Inferior parietal cortex (tissue), 1 donor: ENCODE results near the gene ERBB2.

ENCODE experiments used
- DNase-seq: peaks from one replicate; pipeline ENCODE4 v3.0.0-alpha.2; 2016; ENCODE audit errors: extremely low spot score

The ERBB2 gene

GRCh38 chr17:39665642-39666224 is 34.1 kb upstream of the ERBB2 start:
- no peak for DNase-seq

DNA sequence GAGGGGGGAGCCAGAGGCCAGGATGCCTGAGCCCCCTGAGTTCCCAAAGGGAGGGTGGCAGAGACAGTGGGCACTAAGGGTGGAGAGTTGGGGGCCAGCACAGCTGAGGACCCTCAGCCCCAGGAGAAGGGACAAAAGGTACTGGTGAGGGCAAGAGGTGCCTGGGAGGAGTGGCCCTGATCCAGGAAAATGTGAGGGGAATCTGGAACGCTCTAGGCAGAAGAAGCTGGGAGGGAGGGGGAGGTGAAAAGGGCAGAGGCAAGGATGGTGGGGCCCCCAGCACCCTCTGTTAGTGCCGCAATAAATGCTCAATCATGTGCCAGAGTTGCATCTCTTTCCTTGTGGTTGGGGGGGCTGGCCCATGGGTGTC is 33.6 kb upstream of the ERBB2 start:
- DNase-seq = no peak

DNA sequence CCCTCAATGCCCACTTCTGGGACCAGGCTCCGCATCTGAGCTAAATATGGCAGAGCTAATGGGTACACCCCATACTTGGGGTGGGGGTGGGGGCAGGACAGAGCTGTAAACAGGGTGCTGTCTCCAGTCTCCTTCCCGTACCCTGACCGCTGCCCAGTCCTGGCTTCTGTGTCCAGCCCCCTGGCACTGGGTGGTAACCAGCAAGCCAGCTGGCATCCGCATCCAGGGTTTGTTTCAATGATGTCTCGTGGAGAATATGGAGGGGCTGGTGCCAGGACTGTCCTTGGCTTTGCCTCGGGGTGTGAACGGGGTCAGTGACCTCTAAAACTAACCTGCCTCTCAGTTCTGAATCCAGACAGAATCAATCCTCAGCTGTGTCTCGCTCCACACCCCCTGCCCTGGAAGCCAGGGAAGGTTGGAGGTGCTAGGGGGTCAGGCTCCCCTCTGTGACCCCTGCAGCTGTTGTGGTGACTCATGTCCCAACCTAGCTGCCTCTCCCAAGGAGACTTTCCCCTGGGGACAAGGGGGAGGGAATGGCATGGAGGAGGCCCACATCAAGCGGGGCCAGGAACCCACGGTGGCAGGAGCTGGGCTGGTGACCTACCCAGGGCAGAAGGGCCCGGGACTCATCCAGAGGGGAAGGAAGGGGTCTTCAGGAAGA is 33.1 kb upstream of the ERBB2 start:
- DNase-seq = no peak

- DNase-seq = no peak
These were observed 32.5 kb upstream of the ERBB2 start for GRCh38 chr17:39667262-39667944.

DNA sequence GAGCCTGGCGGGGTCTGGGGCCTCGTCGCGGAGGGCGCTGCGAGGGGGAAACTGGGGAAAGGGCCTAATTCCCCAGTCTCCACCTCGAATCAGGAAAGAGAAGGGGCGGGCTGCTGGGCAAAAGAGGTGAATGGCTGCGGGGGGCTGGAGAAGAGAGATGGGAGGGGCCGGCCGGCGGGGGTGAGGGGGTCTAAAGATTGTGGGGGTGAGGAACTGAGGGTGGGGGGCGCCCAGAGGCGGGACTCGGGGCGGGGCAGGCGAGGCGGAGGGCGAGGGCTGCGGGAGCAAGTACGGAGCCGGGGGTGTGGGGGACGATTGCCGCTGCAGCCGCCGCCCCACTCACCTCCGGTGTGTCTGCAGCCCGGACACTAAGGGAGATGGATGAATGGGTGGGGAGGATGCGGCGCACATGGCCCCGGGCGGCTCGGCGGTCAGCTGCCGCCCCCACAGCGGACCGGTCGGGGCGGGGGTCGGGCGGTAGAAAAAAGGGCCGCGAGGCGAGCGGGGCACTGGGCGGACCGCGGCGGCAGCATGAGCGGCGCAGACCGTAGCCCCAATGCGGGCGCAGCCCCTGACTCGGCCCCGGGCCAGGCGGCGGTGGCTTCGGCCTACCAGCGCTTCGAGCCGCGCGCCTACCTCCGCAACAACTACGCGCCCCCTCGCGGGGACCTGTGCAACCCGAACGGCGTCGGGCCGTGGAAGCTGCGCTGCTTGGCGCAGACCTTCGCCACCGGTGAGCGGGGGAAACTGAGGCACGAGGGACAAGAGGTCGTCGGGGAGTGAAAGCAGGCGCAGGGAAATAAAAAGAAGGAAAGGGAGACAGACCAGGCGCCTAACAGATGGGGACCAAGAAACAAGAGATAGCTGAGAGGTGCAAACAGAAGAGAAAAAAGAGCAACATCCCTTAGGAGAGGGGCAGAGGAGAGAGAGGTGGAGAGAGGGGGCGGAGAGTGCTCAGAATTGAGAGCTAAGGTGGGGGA is 31.6 kb upstream of the ERBB2 start, which contains the start of gene PNMT:
TSS of gene PNMT (plus strand) at position 509 of the 980 bp plus-strand sequence. CDS start at position 532, 23 bp downstream.
- DNase-seq = no peak

GRCh38 chr17:39669897-39670735 is 29.7 kb upstream of the ERBB2 start:
- DNase-seq = no peak

GRCh38 chr17:39670746-39671145 is 29.1 kb upstream of the ERBB2 start:
- DNase-seq = no peak

DNA sequence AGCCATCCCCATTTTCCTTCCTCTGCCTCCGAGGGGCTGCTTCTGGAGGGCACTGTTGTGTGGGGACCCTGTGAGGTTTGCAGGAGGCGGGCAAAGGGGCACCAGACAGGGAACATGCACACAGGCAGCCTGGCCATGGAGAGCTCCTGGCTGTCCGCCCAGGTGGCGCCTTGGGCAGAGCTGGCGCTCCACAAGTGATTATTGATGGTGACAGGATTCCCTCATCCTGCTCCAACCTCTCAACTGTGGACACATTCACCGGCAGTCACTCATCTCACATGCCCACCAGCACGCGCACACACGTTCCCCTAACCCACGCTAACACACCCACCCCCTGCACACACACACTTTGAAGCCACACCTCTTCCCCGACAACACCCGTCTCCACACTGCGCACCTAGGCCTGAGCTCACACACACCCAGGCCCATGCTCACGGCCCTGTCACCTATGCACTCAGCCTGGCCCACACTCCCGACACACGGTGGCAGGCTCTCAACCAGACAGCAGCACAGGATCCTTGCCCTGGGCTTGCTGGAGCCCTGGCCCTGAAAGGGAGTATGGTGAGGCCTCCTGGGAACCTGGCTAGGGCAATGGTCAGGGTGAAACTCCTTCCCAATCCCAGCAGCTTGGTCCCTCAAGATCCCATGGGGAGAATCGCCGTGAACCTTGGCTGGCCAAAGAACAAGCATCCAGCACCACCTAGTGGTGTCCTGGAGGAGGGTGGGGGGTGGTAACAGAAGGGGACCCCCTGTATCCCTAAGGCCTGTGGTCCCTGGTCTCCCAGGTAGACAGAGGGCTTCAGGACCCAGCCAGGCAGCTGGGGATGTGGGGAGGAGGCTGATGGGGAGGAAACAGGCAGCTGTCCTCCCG is 28.0 kb upstream of the ERBB2 start:
- no peak for DNase-seq

DNA sequence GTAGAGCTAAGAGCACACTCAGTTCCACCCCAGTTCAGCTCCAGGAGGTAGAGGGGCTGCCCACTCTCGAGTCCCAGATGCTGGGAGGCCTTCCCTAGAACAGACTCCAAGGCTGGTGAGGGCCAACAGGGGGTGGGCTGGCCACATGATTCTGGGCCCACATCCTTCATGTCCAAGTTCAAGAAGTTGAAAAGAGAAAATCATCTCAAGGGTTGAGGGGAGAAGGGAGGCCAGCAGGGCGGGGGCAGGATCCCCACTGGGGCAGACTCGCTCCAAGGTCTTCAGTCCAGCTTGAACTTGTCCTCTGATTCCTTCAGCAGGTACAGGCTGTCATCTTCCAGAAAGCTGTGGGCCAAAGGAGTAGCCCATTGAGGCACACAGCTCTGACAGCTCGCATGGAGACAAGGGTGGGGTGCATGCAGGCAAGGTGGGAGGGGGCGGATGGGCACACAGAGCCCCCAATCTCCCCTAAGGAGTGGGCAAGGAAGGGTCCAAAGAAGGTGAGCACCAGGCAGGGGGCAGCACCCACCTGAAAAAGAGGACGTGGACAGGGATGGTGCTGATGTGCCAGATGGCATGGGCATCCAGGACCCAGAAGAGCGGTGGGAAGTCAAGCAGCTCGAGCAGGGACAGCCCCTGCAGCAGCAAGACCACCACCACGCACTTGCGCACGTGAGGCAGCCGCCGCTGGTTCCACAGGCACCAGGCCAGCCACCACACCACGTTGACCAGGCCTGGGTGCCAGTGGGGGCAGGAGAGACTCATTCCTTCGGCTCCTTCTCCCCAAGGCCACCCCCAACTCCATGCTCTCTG is 27.1 kb upstream of the ERBB2 start:
- DNase-seq = no peak

- no peak for DNase-seq
These were observed 26.4 kb upstream of the ERBB2 start for GRCh38 chr17:39673335-39674081.

- DNase-seq = no peak
These were observed 25.7 kb upstream of the ERBB2 start for GRCh38 chr17:39674179-39674578.

DNA sequence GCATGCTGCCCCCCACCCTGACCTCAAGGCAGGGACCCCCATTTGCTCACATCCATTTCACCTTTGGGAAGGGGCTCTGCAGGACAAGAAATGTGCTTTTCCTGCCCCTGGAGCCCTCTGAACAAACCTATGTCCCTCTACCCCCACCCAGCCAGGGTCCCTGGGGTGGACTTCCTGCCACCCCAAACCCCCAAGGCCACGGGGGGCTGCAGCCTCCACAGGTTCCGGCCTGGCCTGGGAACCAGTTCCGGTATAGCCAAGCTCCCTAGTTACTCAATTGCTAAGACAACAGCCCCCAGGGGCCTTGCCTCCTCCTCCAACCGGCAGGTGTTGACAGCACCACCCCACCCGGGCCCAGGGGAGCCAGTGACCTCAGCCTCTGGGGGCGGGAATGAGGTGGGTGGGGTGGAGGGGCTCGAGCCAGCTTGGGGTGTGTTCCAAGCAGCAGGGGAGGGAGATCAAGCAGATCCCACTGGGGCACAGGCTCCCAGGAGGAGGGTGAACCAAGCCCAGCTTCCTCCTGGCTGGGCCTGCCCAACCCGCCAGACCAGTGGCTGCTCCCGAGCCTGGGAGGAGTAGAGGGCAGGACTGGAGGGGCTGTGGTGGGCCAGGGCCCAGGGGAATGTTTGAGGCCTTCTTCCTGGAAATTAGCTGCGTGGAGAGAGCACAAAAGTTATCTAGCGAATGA is 25.0 kb upstream of the ERBB2 start:
- DNase-seq = no peak

- DNase-seq = no peak
These were observed 24.3 kb upstream of the ERBB2 start for GRCh38 chr17:39675390-39676082.

DNA sequence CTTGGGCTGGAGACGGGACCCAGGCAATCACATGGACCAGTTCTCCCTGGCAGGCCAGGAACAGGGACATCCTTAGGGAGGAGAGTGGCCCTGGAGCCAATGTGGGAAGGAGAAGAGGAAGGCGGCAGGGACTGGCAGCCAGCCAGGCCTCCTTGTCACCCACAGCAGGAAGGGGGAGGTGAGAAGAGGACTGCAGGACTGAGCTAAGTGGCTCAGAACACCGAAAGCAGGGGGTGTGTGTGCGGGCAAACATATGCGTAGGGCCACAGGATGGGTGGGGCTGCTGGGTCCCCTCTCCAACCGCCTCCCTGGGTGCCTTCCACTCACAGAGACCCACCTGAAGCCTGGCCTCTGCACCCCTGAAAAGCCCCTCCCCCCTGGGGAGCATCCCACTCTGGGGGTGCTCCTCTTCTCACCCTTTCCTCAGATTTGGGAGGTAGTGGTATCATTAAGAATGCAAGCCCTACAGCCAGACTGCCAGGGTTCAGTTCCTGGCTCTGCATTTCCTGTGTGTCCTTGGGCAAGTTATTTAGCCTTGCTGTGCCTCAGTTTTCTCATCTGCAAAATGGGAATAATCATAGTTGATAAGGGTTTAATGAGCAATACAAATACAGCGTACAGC is 23.6 kb upstream of the ERBB2 start:
- peak; percentile 60 for DNase-seq

DNA sequence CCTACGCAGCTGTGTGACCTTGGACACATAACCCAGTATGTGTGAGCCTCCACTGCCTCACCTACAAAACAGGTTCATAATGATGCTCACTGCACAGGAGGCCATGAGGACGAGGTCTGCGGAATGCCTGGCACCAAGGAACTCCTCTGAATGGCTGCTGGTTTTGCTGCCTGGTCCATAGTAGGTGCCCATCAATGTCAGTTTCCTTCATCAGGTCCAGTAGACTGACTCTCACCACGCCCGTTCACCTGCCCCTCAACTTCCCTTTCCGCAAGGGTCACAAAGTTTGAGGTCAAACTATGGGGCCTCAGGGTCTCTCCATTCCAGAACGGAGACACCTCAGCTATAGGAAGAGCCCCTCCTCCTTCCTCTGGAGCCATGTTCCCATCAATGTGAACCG is 22.8 kb upstream of the ERBB2 start:
- DNase-seq = no peak

DNA sequence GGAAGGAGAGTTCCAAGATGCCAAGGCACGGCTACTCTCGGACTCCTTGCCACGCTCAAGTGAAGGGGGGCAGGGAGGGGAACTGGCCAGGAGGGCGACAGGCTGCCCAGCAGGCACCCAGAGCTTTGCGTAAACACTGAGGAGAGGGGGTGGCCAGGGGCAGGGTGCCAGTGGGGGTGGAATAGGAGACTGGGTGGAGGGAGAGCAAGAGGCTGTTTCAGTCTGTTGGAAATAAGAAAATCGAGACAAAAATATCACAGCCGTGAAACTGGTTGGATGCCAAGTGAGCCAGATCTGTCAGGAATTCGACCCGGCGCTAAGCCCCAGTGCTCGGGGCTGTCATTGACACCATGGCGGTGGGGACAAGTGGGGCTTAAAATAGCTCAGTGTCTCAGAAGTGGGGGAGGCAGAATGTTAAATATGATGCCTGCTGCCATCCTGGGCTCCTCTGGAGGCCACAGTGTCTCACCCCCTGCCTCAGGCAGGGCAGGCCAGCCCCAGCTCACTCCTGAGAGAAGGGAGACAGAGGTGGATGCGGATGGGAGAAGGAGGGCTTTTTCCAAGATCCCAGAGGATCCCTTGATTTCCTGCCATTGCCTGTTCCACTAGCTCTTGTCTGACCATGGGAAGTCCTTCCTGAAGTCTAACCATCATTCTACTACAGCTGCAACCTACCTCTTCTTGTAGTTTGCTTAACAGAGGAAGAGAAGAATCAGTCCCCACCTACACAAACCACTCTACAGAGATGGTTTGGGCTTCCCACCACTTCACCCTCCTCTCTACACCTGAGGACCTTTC is 22.1 kb upstream of the ERBB2 start:
- no peak for DNase-seq
